ENCODE data around the gene IGSF8. TPM values are rescaled to one million over a fixed set of nuclear protein-coding genes. Genes with fewer than 3 reads are reported as not detected.

IGSF8 gene
- total RNA-seq, 1 experiment from 2014 or later, result 14.0 TPM

DNA sequence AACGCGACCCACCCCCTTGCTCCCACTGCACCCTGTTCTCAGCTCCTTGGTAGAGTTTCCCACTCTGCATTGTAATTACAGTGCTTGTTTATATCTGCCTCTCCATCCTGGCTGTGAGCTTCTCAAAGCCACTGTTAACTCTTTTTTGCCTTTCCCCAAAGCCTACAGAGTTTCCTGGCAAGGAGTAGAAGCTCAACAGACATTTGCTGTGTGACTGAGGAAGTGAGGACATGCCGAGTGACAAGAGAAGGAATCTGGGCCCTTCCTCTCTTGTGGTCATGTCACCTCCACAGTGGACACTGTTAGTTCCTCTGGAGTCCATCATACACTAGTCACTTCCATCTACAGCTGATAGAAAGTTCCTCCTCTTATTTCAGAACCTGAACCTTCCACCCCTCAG, 6.1 kb upstream of the IGSF8 start:
- Histone ChIP-seq H3K9me3 (ENCODE audit: low read depth, low read length, poor library complexity, severe bottlenecking) (no peaks in the 10 kb centered on the region), H3K27ac (ENCODE audit: low read depth, low read length, poor library complexity, severe bottlenecking) (no peak overlapping the region), H3K36me3 (ENCODE audit: insufficient read depth, low read length, poor library complexity, severe bottlenecking) (no peaks in the 10 kb centered on the region), H3K4me1 (ENCODE audit: insufficient read depth, low read length, poor library complexity, severe bottlenecking) (peaks cover 5% of the 10 kb centered on the region), H3K4me3 (ENCODE audit: low read depth, low read length, poor library complexity, severe bottlenecking) (no peak overlapping the region), H3K27me3 (replicated peaks; ENCODE audit: insufficient read depth, low read depth, low read length, poor library complexity) (no peaks in the 10 kb centered on the region)
- ChIA-PET CTCF (interaction anchor here (0.6 to 1.7 kb wide), 3 partner anchors 19 to 188 kb away, joined by 3 to 9 read pairs (median 3); no protein-coding TSS in a partner anchor), POLR2A (ENCODE audit: low non-redundant PET) (no interaction called here)
- TF ChIP-seq, protein P1, sequence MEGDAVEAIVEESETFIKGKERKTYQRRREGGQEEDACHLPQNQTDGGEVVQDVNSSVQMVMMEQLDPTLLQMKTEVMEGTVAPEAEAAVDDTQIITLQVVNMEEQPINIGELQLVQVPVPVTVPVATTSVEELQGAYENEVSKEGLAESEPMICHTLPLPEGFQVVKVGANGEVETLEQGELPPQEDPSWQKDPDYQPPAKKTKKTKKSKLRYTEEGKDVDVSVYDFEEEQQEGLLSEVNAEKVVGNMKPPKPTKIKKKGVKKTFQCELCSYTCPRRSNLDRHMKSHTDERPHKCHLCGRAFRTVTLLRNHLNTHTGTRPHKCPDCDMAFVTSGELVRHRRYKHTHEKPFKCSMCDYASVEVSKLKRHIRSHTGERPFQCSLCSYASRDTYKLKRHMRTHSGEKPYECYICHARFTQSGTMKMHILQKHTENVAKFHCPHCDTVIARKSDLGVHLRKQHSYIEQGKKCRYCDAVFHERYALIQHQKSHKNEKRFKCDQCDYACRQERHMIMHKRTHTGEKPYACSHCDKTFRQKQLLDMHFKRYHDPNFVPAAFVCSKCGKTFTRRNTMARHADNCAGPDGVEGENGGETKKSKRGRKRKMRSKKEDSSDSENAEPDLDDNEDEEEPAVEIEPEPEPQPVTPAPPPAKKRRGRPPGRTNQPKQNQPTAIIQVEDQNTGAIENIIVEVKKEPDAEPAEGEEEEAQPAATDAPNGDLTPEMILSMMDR (conservative IDR thresholded peaks at IDR 0.05; ENCODE audit: low read depth, low read length), result no peak
- TF ChIP-seq EZH2 (IDR thresholded peaks at IDR 0.05; ENCODE audit: borderline replicate concordance, low read depth, low read length, poor library complexity, severe bottlenecking), result no peak
- BruUV-seq (replicated peaks), result no TSS peak
- DNase-seq (ENCODE audit: low spot score), result no peak
- intact Hi-C loops (cut with micrococcal nuclease; ENCODE audit: unreplicated experiment), result no loop called here

DNA sequence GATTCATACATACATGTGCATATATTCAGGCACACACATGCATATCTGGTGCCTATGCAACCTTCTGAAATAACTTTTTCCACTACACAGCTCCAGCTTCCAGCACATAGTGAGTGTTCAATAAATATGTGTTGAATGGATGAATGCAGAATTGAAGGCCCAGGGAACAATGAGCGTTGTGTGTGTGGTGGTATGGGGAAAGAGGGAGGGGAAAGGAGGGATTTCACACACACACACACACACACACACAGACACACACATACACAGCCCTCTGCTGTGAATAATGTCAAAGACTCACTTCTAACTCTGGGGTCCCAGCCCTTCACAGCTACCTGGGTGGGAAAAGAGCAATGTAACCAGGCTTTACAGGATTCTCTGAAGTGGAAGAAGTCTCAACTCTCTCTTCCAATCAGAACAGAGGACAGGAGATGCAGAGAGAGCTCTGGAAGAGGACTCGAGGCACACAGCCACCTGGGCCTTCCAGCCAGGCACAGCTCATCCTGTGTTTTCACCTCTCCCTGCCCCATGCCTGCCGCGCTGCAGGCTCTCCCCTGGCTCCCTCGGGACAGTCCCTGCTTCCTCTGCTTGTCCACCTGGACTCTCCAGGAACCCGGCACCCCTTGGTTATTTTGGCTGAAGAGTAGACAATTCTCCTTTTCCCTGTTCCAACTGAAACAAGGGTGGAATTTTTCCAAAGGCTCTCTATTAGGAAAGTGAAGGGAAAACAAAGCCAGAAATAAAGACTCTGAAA, 5.4 kb upstream of the IGSF8 start:
- Histone ChIP-seq H3K27ac (ENCODE audit: low read depth, low read length, poor library complexity, severe bottlenecking) (no peak overlapping the region), H3K4me3 (ENCODE audit: low read depth, low read length, poor library complexity, severe bottlenecking) (no peak overlapping the region), H3K4me1 (ENCODE audit: insufficient read depth, low read length, poor library complexity, severe bottlenecking) (peaks cover 10% of the 10 kb centered on the region), H3K9me3 (ENCODE audit: low read depth, low read length, poor library complexity, severe bottlenecking) (no peaks in the 10 kb centered on the region), H3K27me3 (replicated peaks; ENCODE audit: insufficient read depth, low read depth, low read length, poor library complexity) (no peaks in the 10 kb centered on the region), H3K36me3 (ENCODE audit: insufficient read depth, low read length, poor library complexity, severe bottlenecking) (no peaks in the 10 kb centered on the region)
- no TSS peak for BruUV-seq (replicated peaks)
- intact Hi-C loops (cut with micrococcal nuclease; ENCODE audit: unreplicated experiment), result no loop called here
- ChIA-PET CTCF (interaction anchor here (1.1 to 1.7 kb wide), 2 partner anchors 148 to 188 kb away, joined by 3 to 9 read pairs; no protein-coding TSS in a partner anchor), POLR2A (ENCODE audit: low non-redundant PET) (no interaction called here)
- TF ChIP-seq, protein P1 (conservative IDR thresholded peaks at IDR 0.05; ENCODE audit: low read depth, low read length), result no peak
- no peak for TF ChIP-seq EZH2 (IDR thresholded peaks at IDR 0.05; ENCODE audit: borderline replicate concordance, low read depth, low read length, poor library complexity, severe bottlenecking)
- no peak for DNase-seq (ENCODE audit: low spot score)

- Histone ChIP-seq H3K4me1 (ENCODE audit: insufficient read depth, low read length, poor library complexity, severe bottlenecking) (peaks cover 17% of the 10 kb centered on the region), H3K27ac (ENCODE audit: low read depth, low read length, poor library complexity, severe bottlenecking) (no peak overlapping the region), H3K4me3 (ENCODE audit: low read depth, low read length, poor library complexity, severe bottlenecking) (no peak overlapping the region), H3K9me3 (ENCODE audit: low read depth, low read length, poor library complexity, severe bottlenecking) (no peaks in the 10 kb centered on the region), H3K36me3 (ENCODE audit: insufficient read depth, low read length, poor library complexity, severe bottlenecking) (no peaks in the 10 kb centered on the region), H3K27me3 (replicated peaks; ENCODE audit: insufficient read depth, low read depth, low read length, poor library complexity) (no peaks in the 10 kb centered on the region)
- ChIA-PET POLR2A (ENCODE audit: low non-redundant PET) (no interaction called here), CTCF (interaction anchor here (0.6 to 3.0 kb wide), 7 partner anchors 83 to 275 kb away, joined by 3 to 25 read pairs (median 8); no protein-coding TSS in a partner anchor)
- TF ChIP-seq, protein P1 (conservative IDR thresholded peaks at IDR 0.05; ENCODE audit: low read depth, low read length), result no peak
- no peak for TF ChIP-seq EZH2 (IDR thresholded peaks at IDR 0.05; ENCODE audit: borderline replicate concordance, low read depth, low read length, poor library complexity, severe bottlenecking)
- intact Hi-C loops (cut with micrococcal nuclease; ENCODE audit: unreplicated experiment), result loop anchor here (1.0 to 2.0 kb wide), 4 partner anchors 91 to 274 kb away; no protein-coding TSS in a partner anchor
- DNase-seq (ENCODE audit: low spot score), result no peak
- no TSS peak for BruUV-seq (replicated peaks)
Measured at GRCh38 chr1:160101717-160102522, 3.5 kb upstream of the IGSF8 start.

Data from A673 (cell line).